Keratinocyte (primary cell): ENCODE measurements around the gene NLRC3. TPM values are rescaled to one million over a fixed set of nuclear protein-coding genes. Genes with fewer than 3 reads are reported as not detected.

Experiments used
- DNase-seq: peaks from one replicate; pipeline ENCODE4 v3.0.0-alpha.2; 2011; ENCODE audit warnings: low read depth, missing footprints, low spot score
- FAIRE-seq: peaks from 2 replicates; lab custom pipeline; 2011; peaks lifted over from hg19 to GRCh38; lab: Jason Lieb, UNC
- H2AFZ ChIP-seq: 2 replicates; pipeline ENCODE4 v1.6.0; 2012; ENCODE audit warnings: low read length, control low read depth, inconsistent platforms; ENCODE audit not compliant: control insufficient read depth
- H3K27ac ChIP-seq: 2 replicates; pipeline ENCODE4 v1.5.1; 2011; ENCODE audit warnings: low read length; ENCODE audit not compliant: control insufficient read depth, insufficient read depth
- H3K27me3 ChIP-seq: 3 replicates; pipeline ENCODE4 v1.6.0; 2011; ENCODE audit warnings: low read length; ENCODE audit not compliant: control insufficient read depth, insufficient read depth; ENCODE audit errors: extremely low read depth
- H3K36me3 ChIP-seq, 2 experiments: 2 replicates in 1 of 2; 3 replicates in 1 of 2; pipeline ENCODE4 v1.5.1; 2011; ENCODE audit warnings: low read length in 2 of 2, mild to moderate bottlenecking in 1 of 2; ENCODE audit not compliant: control insufficient read depth in 2 of 2, insufficient read depth in 2 of 2; ENCODE audit errors: extremely low read depth in 1 of 2
- H3K4me1 ChIP-seq: 3 replicates; pipeline ENCODE4 v1.5.1; 2011; ENCODE audit warnings: low read length; ENCODE audit not compliant: control insufficient read depth, insufficient read depth; ENCODE audit errors: extremely low read depth
- H3K4me2 ChIP-seq: 3 replicates; pipeline ENCODE4 v1.6.0; 2011; ENCODE audit warnings: low read depth, low read length; ENCODE audit not compliant: control insufficient read depth, insufficient read depth; ENCODE audit errors: extremely low read depth
- H3K4me3 ChIP-seq, 3 experiments: fragments of 200-600 bp in 1 of 3; sonication (generic) in 1 of 3; 2 replicates in 2 of 3; 3 replicates in 1 of 3; pipeline ENCODE4 v1.5.1; 2011 to 2016; ENCODE audit warnings: low read length in 3 of 3, mild to moderate bottlenecking in 3 of 3, control low read depth in 2 of 3, inconsistent platforms in 1 of 3, low read depth in 1 of 3, mixed read lengths in 1 of 3, mixed run types in 1 of 3, moderate library complexity in 1 of 3; ENCODE audit not compliant: control insufficient read depth in 2 of 3, insufficient read depth in 2 of 3; ENCODE audit errors: extremely low read depth in 1 of 3
- H3K79me2 ChIP-seq: 2 replicates; pipeline ENCODE4 v1.6.0; 2012; ENCODE audit warnings: low read length; ENCODE audit not compliant: control insufficient read depth, insufficient read depth
- H3K9ac ChIP-seq: 3 replicates; pipeline ENCODE4 v1.6.0; 2011; ENCODE audit warnings: low read length; ENCODE audit not compliant: control insufficient read depth, insufficient read depth; ENCODE audit errors: extremely low read depth
- H3K9me1 ChIP-seq: 3 replicates; pipeline ENCODE4 v1.6.0; 2011; ENCODE audit warnings: low read length; ENCODE audit not compliant: control insufficient read depth, insufficient read depth; ENCODE audit errors: extremely low read depth
- H3K9me3 ChIP-seq: 2 replicates; pipeline ENCODE4 v1.5.1; 2012; ENCODE audit warnings: low read depth, low read length; ENCODE audit not compliant: control insufficient read depth
- H4K20me1 ChIP-seq: 3 replicates; pipeline ENCODE4 v1.6.0; 2011; ENCODE audit warnings: low read length; ENCODE audit not compliant: control insufficient read depth, insufficient read depth; ENCODE audit errors: extremely low read depth
- CTCF ChIP-seq, 3 experiments: IDR thresholded peaks in 1 of 3; conservative IDR thresholded peaks in 1 of 3; optimal IDR thresholded peaks in 1 of 3; 2 replicates in 2 of 3; 3 replicates in 1 of 3; pipeline versions ENCODE3 to v1.5.1; 2011; ENCODE audit warnings: low read length in 3 of 3, mild to moderate bottlenecking in 3 of 3, moderate library complexity in 2 of 3, control low read depth in 1 of 3, inconsistent platforms in 1 of 3; ENCODE audit not compliant: insufficient read depth in 2 of 3; ENCODE audit errors: extremely low read depth in 1 of 3
- EZH2 ChIP-seq: IDR thresholded peaks from one replicate; pipeline ENCODE4 v1.6.1; 2012; ENCODE audit warnings: inconsistent platforms, mild to moderate bottlenecking, low read length, moderate library complexity
- dilution Hi-C: fragments of 300-500 bp; cut with MboI; formaldehyde crosslinking; loops from one replicate; pipeline ENCODE4 v1.7.0; 2020; ENCODE audit warnings: low sequenced_read_pairs; ENCODE audit not compliant: extremely low pct_ligation_motif_present
- polyA plus RNA-seq, 5 experiments: library from polyadenylated mRNA; depleted of rRNA in 3 of 5; stranded (reverse) in 3 of 5; stranded (forward) in 1 of 5; unstranded in 1 of 5; fragments of >200 nt; gene quantifications; 1 replicate in 1 of 5; 2 replicates in 3 of 5; 3 replicates in 1 of 5; pipeline versions ENCODE4 v1.2.1 to v1.2.3, GENCODE V29; 2011 to 2012; ENCODE audit warnings: missing spikeins in 2 of 5, low read depth in 1 of 5, low replicate concordance in 1 of 5

Gene NLRC3
- polyA plus RNA-seq, 1 donor (not counting 4 experiments of a cell fraction or from before 2014, with no cell fraction given), result not detected

- Histone ChIP-seq H3K9me3 (no peaks in the 10 kb centered on the region), H3K36me3 (peaks cover 14 to 15% of the 10 kb centered on the region in 2 experiments), H3K27me3 (no peaks in the 10 kb centered on the region), H3K4me2 (no peak overlapping the region), H3K27ac (no peak overlapping the region), H3K4me3 (no peak overlapping the region), H3K9ac (no peak overlapping the region), H4K20me1 (no peaks in the 10 kb centered on the region), H2AFZ (no peak overlapping the region), H3K9me1 (no peaks in the 10 kb centered on the region), H3K79me2 (no peaks in the 10 kb centered on the region), H3K4me1 (no peaks in the 10 kb centered on the region)
- no peak for TF ChIP-seq CTCF (optimal IDR thresholded peaks at IDR 0.05 in 1 of 3, IDR thresholded peaks at IDR 0.05 in 1 of 3, conservative IDR thresholded peaks at IDR 0.05 in 1 of 3; ENCODE audit: extremely low read depth in 1 of 3, insufficient read depth in 2 of 3, low read length in 3 of 3)
- no peak for TF ChIP-seq EZH2
- DNase-seq (no peak), FAIRE-seq (no peak)
- dilution Hi-C loops, result no loop called here
Observed at GRCh38 chr16:3536851-3537250, 40.4 kb downstream of the NLRC3 start.

GRCh38 chr16:3536271-3536731 lies 40.9 kb downstream of the NLRC3 start:
- peaks cover 14 to 15% of the 10 kb centered on the region in 2 experiments for H3K36me3 ChIP-seq
- H3K9ac ChIP-seq, result no peak overlapping the region
- H3K27ac ChIP-seq, result no peak overlapping the region
- dilution Hi-C loops, result no loop called here
- no peak overlapping the region for H3K4me2 ChIP-seq
- no peak for DNase-seq
- H3K79me2 ChIP-seq, result no peaks in the 10 kb centered on the region
- TF ChIP-seq EZH2 (no peak), CTCF (optimal IDR thresholded peaks at IDR 0.05 in 1 of 3, IDR thresholded peaks at IDR 0.05 in 1 of 3, conservative IDR thresholded peaks at IDR 0.05 in 1 of 3; ENCODE audit: extremely low read depth in 1 of 3, insufficient read depth in 2 of 3, low read length in 3 of 3) (no peak)
- no peak overlapping the region for H3K4me3 ChIP-seq
- H2AFZ ChIP-seq, result no peak overlapping the region
- no peaks in the 10 kb centered on the region for H3K27me3 ChIP-seq
- FAIRE-seq, result no peak
- no peaks in the 10 kb centered on the region for H3K9me3 ChIP-seq
- no peaks in the 10 kb centered on the region for H4K20me1 ChIP-seq
- H3K4me1 ChIP-seq, result no peaks in the 10 kb centered on the region
- no peaks in the 10 kb centered on the region for H3K9me1 ChIP-seq
